DMS53 treated with DMSO at 0.1 percent for 48 hours (cell line): ENCODE measurements around the gene CYP46A1.
A peak's percentile ranks its signal among the peaks of the same experiment; 100 is the strongest.

Source experiments
- DNase-seq: peaks from one replicate; lab custom pipeline; 2025; ENCODE audit not compliant: unreplicated experiment; lab: John Stamatoyannopoulos, UW

CYP46A1 gene

GRCh38 chr14:99672506-99673304 lies 11.4 kb upstream of the CYP46A1 start:
- DNase-seq = no peak

GRCh38 chr14:99673305-99674063 lies 10.6 kb upstream of the CYP46A1 start:
- no peak for DNase-seq

GRCh38 chr14:99674064-99674650 lies 9.9 kb upstream of the CYP46A1 start:
- DNase-seq = no peak

- no peak for DNase-seq
Observed at GRCh38 chr14:99674776-99675381, 9.2 kb upstream of the CYP46A1 start.

GRCh38 chr14:99675382-99675835 lies 8.7 kb upstream of the CYP46A1 start:
- no peak for DNase-seq

- no peak for DNase-seq
Observed at GRCh38 chr14:99675951-99676350, 8.1 kb upstream of the CYP46A1 start.

GRCh38 chr14:99676657-99677056 lies 7.4 kb upstream of the CYP46A1 start:
- DNase-seq = no peak

- DNase-seq = no peak
Observed at GRCh38 chr14:99677231-99678140, 6.6 kb upstream of the CYP46A1 start.

GRCh38 chr14:99678198-99678597 lies 5.9 kb upstream of the CYP46A1 start:
- no peak for DNase-seq

- no peak for DNase-seq
Observed at GRCh38 chr14:99679111-99679510, 5.0 kb upstream of the CYP46A1 start.

- DNase-seq = no peak
Observed at GRCh38 chr14:99679543-99679942, 4.6 kb upstream of the CYP46A1 start.

- no peak for DNase-seq
Observed at GRCh38 chr14:99679996-99680395, 4.1 kb upstream of the CYP46A1 start.

- DNase-seq = peak; percentile 25
Observed at GRCh38 chr14:99681101-99681831, 2.8 kb upstream of the CYP46A1 start.

- DNase-seq = peak; percentile 27
Observed at GRCh38 chr14:99681832-99682148, 2.3 kb upstream of the CYP46A1 start.

GRCh38 chr14:99682809-99683618 lies 1.1 kb upstream of the CYP46A1 start:
- DNase-seq = peak; percentile 55

- no peak for DNase-seq
Observed at GRCh38 chr14:99684410-99684934, 374 bp downstream of the CYP46A1 start.

GRCh38 chr14:99685151-99685591 lies 1.1 kb downstream of the CYP46A1 start:
- no peak for DNase-seq

- no peak for DNase-seq
Observed at GRCh38 chr14:99685596-99685995, 1.5 kb downstream of the CYP46A1 start.
